ENCODE results near the gene MATN1. TPM values are rescaled to one million over a fixed set of nuclear protein-coding genes. Genes with fewer than 3 reads are reported as not detected.

Gene MATN1
- polyA plus RNA-seq, 3 donors, result 0.07 TPM; not detected in 2

GRCh38 chr1:30663596-30664091, 59.7 kb downstream of the MATN1 start:
- no peaks in the 10 kb centered on the region for H3K27me3 ChIP-seq (ENCODE audit: control insufficient read depth in 2 of 2, insufficient read depth in 2 of 2, low read length in 2 of 2)
- 71% methylated on average over 8 of the region's 13 CpGs for WGBS (ENCODE audit: insufficient coverage)
- no peak overlapping the region for H3K4me3 ChIP-seq (replicated peaks in 1 of 3; ENCODE audit: low read depth in 2 of 3, low read length in 3 of 3)
- no peak overlapping the region for H3K27ac ChIP-seq (ENCODE audit: low read depth in 1 of 2, low read length in 2 of 2)
- Mint-ChIP-seq H3K27me3 (ENCODE audit: low read depth in 3 of 3) (peaks cover 5 to 9% (median 9%) of the 10 kb centered on the region in 3 donors), H3K27ac (no peak overlapping the region), H3K36me3 (no peaks in the 10 kb centered on the region), H3K4me1 (no peaks in the 10 kb centered on the region), H3K9me3 (no peaks in the 10 kb centered on the region), H3K4me3 (no peak overlapping the region)
- TF ChIP-seq, protein P1, sequence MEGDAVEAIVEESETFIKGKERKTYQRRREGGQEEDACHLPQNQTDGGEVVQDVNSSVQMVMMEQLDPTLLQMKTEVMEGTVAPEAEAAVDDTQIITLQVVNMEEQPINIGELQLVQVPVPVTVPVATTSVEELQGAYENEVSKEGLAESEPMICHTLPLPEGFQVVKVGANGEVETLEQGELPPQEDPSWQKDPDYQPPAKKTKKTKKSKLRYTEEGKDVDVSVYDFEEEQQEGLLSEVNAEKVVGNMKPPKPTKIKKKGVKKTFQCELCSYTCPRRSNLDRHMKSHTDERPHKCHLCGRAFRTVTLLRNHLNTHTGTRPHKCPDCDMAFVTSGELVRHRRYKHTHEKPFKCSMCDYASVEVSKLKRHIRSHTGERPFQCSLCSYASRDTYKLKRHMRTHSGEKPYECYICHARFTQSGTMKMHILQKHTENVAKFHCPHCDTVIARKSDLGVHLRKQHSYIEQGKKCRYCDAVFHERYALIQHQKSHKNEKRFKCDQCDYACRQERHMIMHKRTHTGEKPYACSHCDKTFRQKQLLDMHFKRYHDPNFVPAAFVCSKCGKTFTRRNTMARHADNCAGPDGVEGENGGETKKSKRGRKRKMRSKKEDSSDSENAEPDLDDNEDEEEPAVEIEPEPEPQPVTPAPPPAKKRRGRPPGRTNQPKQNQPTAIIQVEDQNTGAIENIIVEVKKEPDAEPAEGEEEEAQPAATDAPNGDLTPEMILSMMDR (IDR thresholded peaks at IDR 0.05), result no peak
- no peak overlapping the region for H3K9ac ChIP-seq (ENCODE audit: insufficient read depth, low read length, poor library complexity, severe bottlenecking)
- H4K20me1 ChIP-seq (ENCODE audit: insufficient read depth, low read length), result no peaks in the 10 kb centered on the region
- H3K79me2 ChIP-seq (ENCODE audit: insufficient read depth, low read length), result no peaks in the 10 kb centered on the region
- no peaks in the 10 kb centered on the region for H3K36me3 ChIP-seq (replicated peaks in 1 of 2; ENCODE audit: control insufficient read depth in 1 of 2, insufficient read depth in 2 of 2, low read length in 2 of 2)
- DNase-seq, result no peak
- H3K9me3 ChIP-seq (replicated peaks in 1 of 2; ENCODE audit: control insufficient read depth in 1 of 2, insufficient read depth in 1 of 2, low read length in 2 of 2), result no peaks in the 10 kb centered on the region
- H3K4me2 ChIP-seq (replicated peaks; ENCODE audit: extremely low read depth, low read length, poor library complexity, severe bottlenecking), result no peak overlapping the region
- no peak overlapping the region for H2AFZ ChIP-seq (ENCODE audit: insufficient read depth, low read depth, low read length, poor library complexity, severe bottlenecking)
- intact Hi-C loops (cut with micrococcal nuclease), result no loop called here
- H3K4me1 ChIP-seq (ENCODE audit: control insufficient read depth in 1 of 2, insufficient read depth in 2 of 2, low read length in 2 of 2), result no peaks in the 10 kb centered on the region

DNA sequence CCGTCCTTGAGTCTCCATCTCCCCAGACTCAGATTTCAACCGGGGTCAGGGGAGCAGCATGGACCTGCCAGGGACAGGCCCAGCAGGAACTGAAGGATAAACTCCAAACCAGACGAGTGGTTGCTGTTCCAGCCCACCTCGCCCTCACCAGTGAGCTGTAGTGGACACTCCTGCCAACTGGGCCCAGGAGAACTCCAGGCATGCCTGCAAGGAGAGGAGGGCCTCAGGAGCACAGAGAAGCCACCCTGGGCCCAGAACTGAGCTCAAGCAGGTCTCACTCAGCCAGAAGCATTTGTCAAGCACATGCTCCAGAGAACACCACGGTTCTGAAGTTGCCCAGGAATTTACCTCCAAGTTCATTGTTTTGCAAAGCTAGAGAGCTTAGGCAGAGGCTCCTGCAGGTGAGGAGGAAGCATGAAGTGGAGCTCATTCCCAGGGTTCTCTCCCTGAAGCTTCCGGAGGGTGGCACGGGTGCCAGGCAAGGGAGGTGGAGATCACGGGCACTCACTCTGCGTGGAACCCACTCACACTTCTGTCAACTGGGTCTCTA, 61.0 kb downstream of the MATN1 start:
- no peak overlapping the region for H3K27ac ChIP-seq (ENCODE audit: low read depth in 1 of 2, low read length in 2 of 2)
- no peaks in the 10 kb centered on the region for H3K27me3 ChIP-seq (ENCODE audit: control insufficient read depth in 2 of 2, insufficient read depth in 2 of 2, low read length in 2 of 2)
- H3K36me3 ChIP-seq (replicated peaks in 1 of 2; ENCODE audit: control insufficient read depth in 1 of 2, insufficient read depth in 2 of 2, low read length in 2 of 2), result no peaks in the 10 kb centered on the region
- no peaks in the 10 kb centered on the region for H3K36me3 Mint-ChIP-seq
- H3K4me3 Mint-ChIP-seq, result no peak overlapping the region
- no peaks in the 10 kb centered on the region for H4K20me1 ChIP-seq (ENCODE audit: insufficient read depth, low read length)
- TF ChIP-seq, protein P1 (IDR thresholded peaks at IDR 0.05), result no peak
- no peak overlapping the region for H3K9ac ChIP-seq (ENCODE audit: insufficient read depth, low read length, poor library complexity, severe bottlenecking)
- WGBS (ENCODE audit: insufficient coverage), result 81% methylated on average over 8 of the region's 9 CpGs
- no peaks in the 10 kb centered on the region for H3K79me2 ChIP-seq (ENCODE audit: insufficient read depth, low read length)
- no peak overlapping the region for H2AFZ ChIP-seq (ENCODE audit: insufficient read depth, low read depth, low read length, poor library complexity, severe bottlenecking)
- H3K4me2 ChIP-seq (replicated peaks; ENCODE audit: extremely low read depth, low read length, poor library complexity, severe bottlenecking), result no peak overlapping the region
- H3K9me3 ChIP-seq (replicated peaks in 1 of 2; ENCODE audit: control insufficient read depth in 1 of 2, insufficient read depth in 1 of 2, low read length in 2 of 2), result no peaks in the 10 kb centered on the region
- peaks cover 5 to 11% (median 9%) of the 10 kb centered on the region in 3 donors for H3K27me3 Mint-ChIP-seq (ENCODE audit: low read depth in 3 of 3)
- H3K4me3 ChIP-seq (replicated peaks in 1 of 3; ENCODE audit: low read depth in 2 of 3, low read length in 3 of 3), result no peak overlapping the region
- no peak overlapping the region for H3K27ac Mint-ChIP-seq
- H3K4me1 Mint-ChIP-seq, result no peaks in the 10 kb centered on the region
- DNase-seq, result no peak
- no peaks in the 10 kb centered on the region for H3K4me1 ChIP-seq (ENCODE audit: control insufficient read depth in 1 of 2, insufficient read depth in 2 of 2, low read length in 2 of 2)
- intact Hi-C loops (cut with micrococcal nuclease), result no loop called here
- H3K9me3 Mint-ChIP-seq, result no peaks in the 10 kb centered on the region

Measured in CD14-positive monocyte (primary cell).